ENCODE measurements around the gene TNS4. TPM values are rescaled to one million over a fixed set of nuclear protein-coding genes. Genes with fewer than 3 reads are reported as not detected.

Gene TNS4
- total RNA-seq, 1 donor from 2014 or later = 0.78 TPM

GRCh38 chr17:40482722-40483121, 18.7 kb downstream of the TNS4 start:
- Histone ChIP-seq H3K36me3 (no peaks in the 10 kb centered on the region), H3K4me3 (no peak overlapping the region), H3K27me3 (no peaks in the 10 kb centered on the region), H3K9me3 (no peaks in the 10 kb centered on the region), H3K27ac (no peak overlapping the region), H3K4me1 (peaks cover 19% of the 10 kb centered on the region)
- no peak for ATAC-seq
- intact Hi-C loops (cut with DNase I) = no loop called here
- no peak for TF ChIP-seq CTCF (IDR thresholded peaks at IDR 0.05)
- DNase-seq = no peak

- Histone ChIP-seq H3K4me1 (peaks cover 10% of the 10 kb centered on the region), H3K27me3 (no peaks in the 10 kb centered on the region), H3K36me3 (no peaks in the 10 kb centered on the region), H3K9me3 (no peaks in the 10 kb centered on the region), H3K4me3 (no peak overlapping the region), H3K27ac (no peak overlapping the region)
- TF ChIP-seq CTCF (IDR thresholded peaks at IDR 0.05) = no peak
- ATAC-seq (no peak), DNase-seq (no peak)
- intact Hi-C loops (cut with DNase I) = no loop called here
Measured at GRCh38 chr17:40481106-40481505, 20.3 kb downstream of the TNS4 start.

GRCh38 chr17:40480501-40481003, 20.9 kb downstream of the TNS4 start:
- DNase-seq (no peak), ATAC-seq (peak; percentile 48)
- Histone ChIP-seq H3K27ac (no peak overlapping the region), H3K4me1 (peaks cover 14% of the 10 kb centered on the region), H3K27me3 (no peaks in the 10 kb centered on the region), H3K36me3 (no peaks in the 10 kb centered on the region), H3K9me3 (no peaks in the 10 kb centered on the region), H3K4me3 (no peak overlapping the region)
- TF ChIP-seq CTCF (IDR thresholded peaks at IDR 0.05) = no peak
- intact Hi-C loops (cut with DNase I) = no loop called here

- no peaks in the 10 kb centered on the region for H3K36me3 ChIP-seq
Measured at GRCh38 chr17:40479754-40480480, 21.5 kb downstream of the TNS4 start.

GRCh38 chr17:40478486-40478885, 22.9 kb downstream of the TNS4 start:
- H3K9me3 ChIP-seq = no peaks in the 10 kb centered on the region
- TF ChIP-seq CTCF (IDR thresholded peaks at IDR 0.05) = no peak
- H3K4me3 ChIP-seq = no peak overlapping the region
- ATAC-seq = no peak
- H3K27me3 ChIP-seq = no peaks in the 10 kb centered on the region
- H3K36me3 ChIP-seq = no peaks in the 10 kb centered on the region
- H3K4me1 ChIP-seq = peaks cover 11% of the 10 kb centered on the region
- intact Hi-C loops (cut with DNase I) = loop anchor here (5.0 kb wide), 1 partner anchor 54 kb away; no protein-coding TSS in a partner anchor
- DNase-seq = no peak
- H3K27ac ChIP-seq = no peak overlapping the region

More at GRCh38 chr17:40479754-40480480, 21.5 kb downstream of the TNS4 start:
- ATAC-seq = no peak
- H3K27me3 ChIP-seq = no peaks in the 10 kb centered on the region
- H3K4me3 ChIP-seq = no peak overlapping the region
- H3K4me1 ChIP-seq = peaks cover 11% of the 10 kb centered on the region
- no peaks in the 10 kb centered on the region for H3K9me3 ChIP-seq
- no peak for TF ChIP-seq CTCF (IDR thresholded peaks at IDR 0.05)
- peak overlapping the region; percentile 17 for H3K27ac ChIP-seq
- no peak for DNase-seq
- intact Hi-C loops (cut with DNase I) = loop anchor here (5.0 kb wide), 1 partner anchor 52 kb away; no protein-coding TSS in a partner anchor
